Stimulated activated CD4-positive, alpha-beta T cell treated with anti-CD3 and anti-CD28 coated beads, Interleukin-1b, Interleukin-23, amount 100 ng/mL, for 48 hours (primary cell): ENCODE measurements around the gene ANKMY1.

Experiments
- DNase-seq: peaks from one replicate; pipeline ENCODE4 v3.0.0-alpha.2; 2020

Gene ANKMY1

DNA sequence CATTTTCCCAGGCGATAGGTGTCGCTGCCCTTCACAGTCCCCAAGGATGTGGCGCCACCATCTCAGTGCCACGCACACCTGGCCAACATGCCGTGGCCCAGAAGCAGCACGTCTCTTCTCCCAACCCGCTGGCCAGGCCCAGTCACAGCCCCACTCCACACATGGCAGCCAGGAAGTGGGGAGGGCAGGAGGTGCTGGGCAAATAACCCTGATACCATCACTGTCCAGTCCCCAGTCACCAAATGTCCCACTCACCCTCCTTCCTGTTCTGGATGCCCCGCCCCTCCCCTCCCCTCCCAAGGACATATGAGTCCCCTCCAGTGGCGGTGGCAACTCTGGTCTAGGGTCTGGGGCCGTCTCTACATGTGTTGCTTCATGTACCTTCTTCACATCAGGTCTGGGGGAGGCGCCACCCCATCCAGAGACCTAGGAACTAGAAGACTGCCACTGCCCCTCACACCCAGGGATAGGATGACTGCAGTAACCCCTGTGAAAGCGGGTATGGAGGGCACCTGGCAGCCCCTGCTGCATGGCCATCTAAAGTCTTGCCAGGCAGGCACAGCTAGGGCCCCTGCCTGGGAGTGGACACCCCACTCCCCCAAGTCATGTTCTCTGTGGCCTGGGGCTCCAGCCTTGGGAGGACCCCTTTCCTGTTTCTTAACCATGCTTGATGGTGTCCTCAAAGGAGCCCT lies 21.4 kb upstream of the ANKMY1 start:
- DNase-seq, result no peak

DNA sequence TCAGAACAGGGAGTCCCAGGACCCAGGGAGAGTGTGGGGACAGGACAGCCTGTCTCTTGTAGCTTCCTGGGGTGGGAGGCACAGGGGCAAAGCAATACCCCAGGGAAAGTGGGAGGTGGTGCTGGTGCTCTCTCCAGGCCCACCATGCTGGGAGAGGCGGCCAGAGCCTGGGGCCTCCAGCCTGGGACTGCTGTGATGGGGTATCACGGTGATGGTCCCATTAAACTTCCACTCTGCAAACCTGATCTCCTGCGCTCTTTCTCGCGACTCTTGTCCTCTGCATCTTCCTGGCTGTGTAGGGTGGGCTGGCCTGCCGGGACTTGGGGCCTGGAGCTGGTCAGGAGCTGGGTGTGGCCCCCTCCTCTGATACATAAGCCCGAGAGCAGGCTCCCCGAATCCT lies 20.7 kb upstream of the ANKMY1 start:
- DNase-seq, result no peak

DNA sequence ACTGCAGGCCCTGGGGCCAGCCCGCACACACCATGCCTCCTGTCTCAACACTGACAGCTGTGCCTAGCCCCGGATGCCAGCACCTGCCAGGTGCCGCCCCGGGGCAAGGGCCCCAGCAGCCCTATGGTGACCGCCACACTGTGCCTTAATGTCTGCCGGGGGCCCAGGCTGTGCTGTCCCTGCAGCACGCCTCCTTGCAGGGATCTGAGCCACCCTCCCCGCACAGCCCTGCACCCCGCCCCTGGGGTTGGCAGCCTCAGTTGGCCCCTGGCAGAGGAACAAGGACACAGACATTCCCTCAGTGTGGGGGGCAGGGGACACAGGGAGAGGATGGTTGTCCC lies 20.3 kb upstream of the ANKMY1 start:
- no peak for DNase-seq

DNA sequence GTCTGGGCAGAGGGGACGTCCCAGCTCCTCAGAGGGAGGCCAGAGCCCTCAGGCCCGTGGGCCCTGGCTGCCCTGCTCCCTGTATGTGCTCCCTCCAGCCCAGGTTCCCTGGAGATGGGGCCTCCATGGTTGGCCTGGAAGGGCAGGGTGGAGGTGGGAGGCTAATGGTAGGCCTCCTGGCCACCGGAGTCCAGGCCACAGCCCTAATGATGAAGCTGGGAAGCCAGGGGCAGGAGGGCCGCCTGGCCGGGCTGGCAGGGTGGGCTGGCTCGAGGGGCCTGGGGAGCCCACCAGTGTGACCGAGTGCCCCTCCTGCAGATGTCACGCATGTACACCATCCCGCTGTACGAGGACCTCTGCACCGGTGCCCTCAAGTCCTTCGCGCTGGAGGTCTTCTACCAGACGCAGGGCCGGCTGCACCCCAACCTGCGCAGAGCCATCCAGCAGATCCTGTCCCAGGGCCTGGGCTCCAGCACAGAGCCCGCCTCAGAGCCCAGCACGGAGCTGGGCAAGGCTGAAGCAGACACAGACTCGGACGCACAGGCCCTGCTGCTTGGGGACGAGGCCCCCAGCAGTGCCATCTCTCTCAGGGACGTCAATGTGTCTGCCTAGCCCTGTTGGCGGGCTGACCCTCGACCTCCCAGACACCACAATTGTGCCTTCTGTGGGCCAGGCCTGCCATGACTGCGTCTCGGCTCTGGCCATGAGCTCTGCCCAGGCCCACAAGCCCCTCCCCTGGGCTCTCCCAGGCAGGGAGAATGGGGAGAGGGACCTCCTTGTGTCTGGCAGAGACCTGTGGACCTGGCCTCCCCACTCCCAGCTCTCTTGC lies 19.7 kb upstream of the ANKMY1 start:
- no peak for DNase-seq

DNA sequence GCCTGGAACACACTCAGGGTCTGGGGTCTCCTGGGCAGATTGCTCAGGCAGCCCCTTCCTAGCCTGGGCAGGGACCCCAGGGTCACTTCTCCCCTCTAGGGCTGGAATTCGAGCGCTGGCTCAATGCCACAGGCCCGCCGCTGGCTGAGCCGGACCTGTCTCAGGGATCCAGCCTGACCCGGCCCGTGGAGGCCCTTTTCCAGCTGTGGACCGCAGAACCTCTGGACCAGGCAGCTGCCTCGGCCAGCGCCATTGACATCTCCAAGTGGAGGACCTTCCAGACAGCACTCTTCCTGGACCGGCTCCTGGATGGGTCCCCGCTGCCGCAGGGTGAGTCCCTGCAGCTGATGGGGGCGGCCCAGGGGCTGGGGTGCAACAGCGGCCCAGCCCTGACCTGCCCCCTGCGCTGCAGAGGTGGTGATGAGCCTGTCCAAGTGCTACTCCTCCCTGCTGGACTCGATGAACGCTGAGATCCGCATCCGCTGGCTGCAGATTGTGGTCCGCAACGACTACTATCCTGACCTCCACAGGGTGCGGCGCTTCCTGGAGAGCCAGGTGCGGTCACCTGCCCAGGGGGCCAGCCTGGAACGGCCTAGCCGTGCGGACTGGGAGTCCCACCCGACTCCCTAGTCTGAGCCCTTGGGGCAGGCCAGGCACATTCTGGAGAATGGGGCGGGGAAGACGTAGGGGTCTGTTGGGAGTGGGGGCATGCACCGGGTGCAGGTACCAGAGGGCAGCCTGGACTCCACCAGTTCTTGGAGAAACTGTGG lies 18.8 kb upstream of the ANKMY1 start:
- no peak for DNase-seq

DNA sequence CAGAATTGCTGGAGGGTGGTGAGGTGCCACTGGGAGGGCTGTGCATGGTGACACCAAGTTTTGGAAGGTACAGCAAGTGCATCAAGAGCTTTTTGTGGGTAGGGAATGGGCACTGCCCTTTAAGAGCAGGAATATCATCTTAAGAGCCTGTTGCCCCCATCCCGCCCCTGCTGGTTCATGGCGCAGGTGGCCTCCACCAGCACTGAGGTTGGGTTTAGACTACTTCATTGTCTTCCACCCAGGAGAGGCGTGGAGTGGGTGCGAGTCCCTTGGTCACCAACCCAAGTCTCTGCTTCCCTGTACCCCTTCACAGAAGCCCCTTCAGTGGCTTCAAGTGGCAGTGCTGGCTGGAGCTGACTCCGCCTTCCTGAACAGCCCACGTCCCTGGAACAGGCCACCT lies 18.2 kb upstream of the ANKMY1 start:
- DNase-seq, result no peak

DNA sequence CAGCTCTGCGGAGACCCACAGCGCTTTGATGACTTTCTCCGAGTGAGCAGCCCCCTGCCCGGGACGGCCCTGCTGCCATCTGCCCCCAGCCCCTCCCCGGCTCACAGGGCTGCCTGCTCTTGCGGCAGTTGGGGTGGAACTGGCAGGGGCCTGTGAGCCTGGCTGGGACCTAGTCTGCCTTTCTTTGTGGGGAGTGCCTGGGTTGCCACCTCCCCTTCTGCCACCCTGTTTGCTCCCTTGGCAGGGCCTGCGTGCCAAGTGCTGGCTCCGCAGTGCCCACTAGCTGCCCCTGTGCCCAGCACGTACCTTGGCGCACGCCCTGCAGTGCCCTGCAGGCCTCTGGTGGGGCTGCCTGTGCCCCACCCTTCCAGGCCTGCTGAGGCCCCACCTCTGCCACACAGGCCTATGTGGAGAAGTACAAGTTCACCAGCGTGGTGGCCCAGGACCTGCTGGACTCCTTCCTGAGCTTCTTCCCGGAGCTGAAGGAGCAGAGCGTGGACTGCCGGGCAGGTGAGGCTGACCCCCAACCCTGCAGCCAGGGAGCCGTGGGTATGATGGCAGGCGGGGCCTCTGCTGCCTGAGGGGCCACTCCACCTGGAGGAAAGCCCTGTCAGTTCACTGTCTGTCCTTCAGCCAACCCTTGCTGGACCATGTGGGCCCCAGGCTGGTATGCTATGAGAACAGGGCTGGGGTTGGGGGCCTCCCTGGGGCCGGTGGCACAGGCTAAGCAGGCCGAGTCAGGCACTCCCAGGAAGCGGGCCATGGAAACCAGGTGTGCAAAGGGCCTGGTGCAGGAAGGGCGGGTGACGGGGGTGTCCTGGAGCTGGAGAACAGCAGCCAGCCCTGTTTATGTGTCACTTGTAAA lies 17.5 kb upstream of the ANKMY1 start:
- DNase-seq, result no peak

DNA sequence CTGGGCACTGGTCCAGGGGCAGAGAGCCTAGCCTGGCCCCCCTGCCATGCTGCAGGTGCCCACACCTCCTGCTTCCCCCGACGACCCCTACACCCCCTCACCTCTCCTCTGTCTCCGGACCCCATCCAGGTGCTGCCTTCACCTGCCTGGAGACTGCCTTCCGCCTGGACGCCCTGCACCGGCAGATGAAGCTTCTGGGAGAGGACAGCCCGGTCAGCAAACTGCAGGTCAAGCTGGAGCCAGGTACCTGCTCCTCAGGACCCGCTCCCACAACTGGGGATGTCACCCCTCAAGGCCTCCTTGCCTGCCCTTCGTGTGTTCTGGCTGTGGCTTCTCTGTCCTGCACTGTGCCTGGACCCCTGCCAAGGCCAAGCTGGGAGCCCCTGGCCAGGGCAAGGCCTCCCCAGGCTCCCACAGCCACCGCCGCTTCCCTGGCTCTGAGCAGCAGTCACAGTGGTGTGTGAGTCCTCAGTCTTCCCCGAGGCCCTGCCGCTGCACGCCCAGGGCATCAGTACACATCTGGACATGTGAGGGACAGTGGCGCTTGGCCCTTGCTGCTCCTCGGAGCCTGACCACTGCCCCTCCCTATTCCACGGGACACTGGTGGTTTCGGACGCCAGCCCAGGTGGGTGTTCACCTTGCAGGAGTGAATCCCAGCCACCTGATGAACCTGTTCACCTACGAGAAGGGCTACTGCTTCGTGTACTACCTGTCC lies 16.8 kb upstream of the ANKMY1 start:
- no peak for DNase-seq

DNA sequence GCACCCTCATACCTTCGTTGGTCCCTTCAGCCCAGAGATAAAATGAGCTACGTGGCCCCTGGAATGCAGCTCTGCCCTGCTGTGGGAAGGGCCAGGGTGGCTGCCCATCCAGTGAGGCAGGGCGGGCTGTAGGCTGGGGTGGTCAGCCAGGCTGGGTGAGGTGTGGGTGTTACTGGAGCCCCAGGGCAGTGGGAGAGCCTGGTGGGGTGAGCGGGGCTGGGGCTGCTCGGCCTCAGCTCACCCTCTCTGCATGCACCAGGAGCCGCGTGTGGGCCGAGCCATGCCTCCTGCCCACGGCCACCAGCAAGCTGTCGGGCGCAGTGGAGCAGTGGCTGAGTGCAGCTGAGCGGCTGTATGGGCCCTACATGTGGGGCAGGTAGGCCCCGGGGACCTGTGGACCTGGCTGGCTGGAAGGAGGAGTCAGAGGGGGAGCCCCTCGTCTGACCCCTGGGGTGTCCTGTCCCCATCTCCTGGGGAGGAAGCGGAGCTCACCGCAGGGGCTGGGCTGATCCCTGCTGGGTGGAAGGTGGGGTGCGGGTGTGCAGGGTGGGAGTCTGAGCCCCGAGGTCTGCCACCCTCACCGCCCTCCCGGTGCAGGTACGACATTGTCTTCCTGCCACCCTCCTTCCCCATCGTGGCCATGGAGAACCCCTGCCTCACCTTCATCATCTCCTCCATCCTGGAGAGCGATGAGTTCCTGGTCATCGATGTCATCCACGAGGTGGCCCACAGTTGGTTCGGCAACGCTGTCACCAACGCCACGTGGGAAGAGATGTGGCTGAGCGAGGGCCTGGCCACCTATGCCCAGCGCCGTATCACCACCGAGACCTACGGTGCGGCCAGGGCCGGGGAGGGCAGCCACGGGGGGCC lies 16.0 kb upstream of the ANKMY1 start:
- DNase-seq, result no peak

DNA sequence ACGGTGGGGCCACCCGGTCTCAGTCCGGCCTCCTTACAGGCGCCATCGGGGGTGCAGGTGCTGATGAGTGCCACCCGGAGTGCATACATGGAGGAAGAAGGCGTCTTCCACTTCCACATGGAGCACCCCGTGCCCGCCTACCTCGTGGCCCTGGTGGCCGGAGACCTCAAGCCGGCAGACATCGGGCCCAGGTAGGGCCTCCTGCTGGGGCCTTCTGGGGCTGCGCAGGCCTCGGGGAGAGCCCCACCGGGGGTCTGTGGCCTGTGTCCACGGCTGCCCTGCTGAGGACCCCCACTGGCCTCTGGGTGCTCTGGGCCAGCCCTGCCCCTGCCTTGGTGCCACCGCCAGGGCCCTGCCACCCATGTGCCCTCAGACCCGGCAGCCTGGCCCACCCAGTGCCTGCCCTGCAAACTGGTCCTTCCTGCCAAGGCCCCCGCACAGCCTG lies 15.3 kb upstream of the ANKMY1 start:
- no peak for DNase-seq

DNA sequence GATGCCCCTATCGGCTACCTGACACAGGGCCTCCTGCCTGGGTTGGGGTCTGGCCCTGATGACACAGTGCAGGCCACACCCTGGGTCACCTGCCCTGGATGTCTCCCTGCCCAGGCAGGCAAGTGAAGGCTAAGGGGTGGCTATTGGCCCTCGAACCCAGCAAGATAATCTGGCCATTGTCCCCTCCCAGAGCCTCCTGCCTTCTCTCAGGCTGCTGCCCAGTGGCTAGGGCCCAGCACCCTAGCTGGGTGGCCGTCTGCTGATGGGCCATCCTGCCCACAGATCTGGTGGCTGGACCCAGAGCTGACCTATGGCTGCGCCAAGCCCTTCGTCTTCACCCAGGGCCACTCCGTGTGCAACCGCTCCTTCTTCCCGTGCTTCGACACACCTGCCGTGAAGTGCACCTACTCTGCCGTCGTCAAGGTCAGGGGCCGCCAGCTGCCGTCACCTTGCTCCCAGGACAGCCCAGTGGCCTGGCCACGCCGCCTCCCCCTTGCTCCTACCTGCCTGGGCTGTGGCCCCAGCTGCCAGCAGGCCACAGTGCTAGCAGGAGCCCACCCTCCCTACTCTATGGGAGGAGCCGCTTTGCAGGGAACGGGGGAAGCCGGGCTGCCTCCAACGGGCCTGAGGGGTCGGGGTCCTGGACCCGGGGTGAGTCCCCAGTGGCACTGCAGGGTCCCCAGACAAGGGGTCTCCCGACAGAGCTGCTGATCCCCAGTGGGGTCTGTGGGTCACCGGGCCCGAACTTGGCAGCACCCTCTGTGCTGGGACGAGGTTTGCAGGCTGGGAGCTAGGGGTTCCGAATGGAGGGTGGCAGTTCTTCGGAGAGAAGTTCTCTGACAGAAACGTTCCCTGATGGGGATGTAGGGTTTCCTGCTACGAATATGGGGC lies 14.6 kb upstream of the ANKMY1 start:
- DNase-seq, result no peak

DNA sequence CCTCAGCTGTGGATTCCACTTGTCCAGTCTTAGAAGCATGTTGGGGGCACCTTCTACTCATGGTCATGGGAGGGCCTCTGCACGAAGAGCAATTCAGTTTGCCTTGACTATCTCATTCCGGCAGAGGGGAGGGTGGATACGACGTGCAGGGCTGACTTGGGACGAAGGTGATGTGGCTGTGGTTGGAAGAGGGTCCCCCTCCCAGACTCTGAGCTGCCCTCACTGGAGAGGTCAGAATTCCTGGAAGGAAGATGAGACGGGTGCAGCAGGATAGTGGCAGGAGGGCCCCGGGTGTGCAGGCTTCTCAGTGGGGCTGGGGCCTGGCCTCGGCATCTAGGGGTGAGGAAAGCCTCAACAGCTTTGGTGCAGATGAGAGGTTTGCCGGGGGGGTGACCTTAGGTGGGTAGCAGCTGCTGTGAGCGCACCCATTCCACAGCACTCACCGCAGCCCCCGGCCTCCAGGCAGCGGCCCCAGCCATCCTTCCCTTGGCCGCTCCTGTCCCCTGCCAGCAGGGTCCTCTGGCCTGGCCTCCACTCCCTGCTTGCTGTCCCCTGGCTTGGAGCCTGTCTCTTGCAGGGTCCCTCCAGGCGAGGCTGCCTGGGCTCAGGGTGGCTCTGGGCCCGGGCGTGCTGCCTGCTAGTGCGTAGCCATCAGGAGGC lies 13.7 kb upstream of the ANKMY1 start:
- DNase-seq, result no peak

DNA sequence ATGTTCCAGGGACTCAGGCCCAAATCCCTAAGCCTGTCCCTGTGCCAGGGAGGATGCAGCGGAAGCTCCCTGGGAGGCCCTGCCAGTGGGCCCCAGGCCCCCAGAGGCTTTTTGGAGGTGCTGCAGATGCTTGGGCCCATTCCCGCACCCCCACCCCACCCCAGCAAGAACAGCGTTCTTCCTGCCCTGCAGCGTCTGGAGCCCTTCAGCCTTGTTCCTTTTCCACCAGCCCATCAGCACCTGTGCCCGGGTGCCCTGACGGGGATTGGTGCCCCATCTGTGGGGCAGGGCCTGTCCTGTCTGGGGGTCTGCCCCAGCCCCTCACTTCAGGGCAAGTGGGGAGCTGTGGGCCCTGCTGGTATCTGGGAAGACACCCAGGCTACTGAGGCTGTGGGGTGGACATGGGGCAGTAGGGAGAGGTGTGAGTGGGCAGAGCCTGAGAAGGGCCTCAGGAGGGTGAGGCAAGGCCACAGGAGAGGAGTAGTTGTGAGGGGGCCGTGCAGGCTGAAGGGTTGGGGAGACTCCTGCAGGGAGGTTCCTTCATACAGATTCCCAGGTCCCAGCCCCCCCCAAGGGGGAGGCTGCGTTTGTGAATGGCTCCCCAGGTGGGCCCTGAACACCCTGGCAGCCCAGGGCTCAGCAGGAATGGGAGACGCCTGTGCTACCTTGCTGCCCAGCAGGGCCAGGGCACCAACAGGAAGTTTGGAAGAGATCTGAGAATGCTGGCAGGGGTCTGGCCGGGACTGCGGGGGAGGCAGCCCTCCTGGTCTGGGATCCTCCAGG lies 12.9 kb upstream of the ANKMY1 start:
- DNase-seq, result no peak

DNA sequence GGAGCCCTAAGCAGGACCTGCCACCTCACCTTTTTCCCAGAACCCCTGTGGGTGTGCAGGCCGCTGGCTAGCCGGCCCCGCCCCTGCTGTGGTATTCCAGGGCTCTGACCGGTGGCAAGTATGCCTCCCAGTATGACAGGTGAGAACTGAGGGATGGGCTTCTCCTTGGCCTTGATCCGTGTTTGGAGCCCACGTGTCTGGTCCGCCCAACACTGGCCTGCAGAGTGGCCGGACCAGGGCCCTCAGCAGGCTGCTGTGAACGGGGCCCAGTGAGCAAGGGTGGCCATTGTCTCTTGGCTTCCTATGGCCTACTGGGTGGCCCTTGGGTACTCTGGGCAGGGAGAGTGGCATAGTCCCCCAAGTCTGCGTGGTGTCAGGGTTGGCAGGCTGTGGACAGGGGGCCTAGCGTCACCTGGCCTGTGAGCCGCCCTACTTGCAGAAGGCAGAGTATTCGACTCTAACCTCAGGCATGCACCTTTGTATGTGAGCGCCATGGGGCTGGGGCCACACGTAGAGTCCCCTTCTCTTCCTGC lies 12.3 kb upstream of the ANKMY1 start:
- no peak for DNase-seq

DNA sequence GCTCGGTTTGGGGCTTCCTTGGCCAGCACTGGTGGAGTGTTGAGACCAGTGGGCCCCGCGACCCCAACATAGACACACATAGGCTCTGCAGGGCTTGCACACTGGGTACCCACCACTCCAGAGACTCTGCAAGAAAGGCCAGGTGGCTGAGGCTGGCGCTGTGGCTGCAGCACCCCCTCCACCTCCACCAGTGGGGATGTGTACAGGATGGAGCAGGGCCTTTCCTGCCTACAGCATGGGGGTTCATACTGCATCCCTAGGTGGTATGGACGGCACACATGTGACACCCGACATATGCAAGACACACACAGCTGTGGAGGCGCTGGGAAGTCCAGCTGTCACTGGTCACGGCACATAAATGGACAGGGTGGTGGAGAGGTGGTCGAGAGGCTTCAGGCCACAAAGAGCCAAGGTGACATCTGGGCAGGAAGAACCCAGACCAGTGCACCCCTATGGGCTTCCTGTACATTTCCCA lies 11.8 kb upstream of the ANKMY1 start:
- DNase-seq, result no peak

DNA sequence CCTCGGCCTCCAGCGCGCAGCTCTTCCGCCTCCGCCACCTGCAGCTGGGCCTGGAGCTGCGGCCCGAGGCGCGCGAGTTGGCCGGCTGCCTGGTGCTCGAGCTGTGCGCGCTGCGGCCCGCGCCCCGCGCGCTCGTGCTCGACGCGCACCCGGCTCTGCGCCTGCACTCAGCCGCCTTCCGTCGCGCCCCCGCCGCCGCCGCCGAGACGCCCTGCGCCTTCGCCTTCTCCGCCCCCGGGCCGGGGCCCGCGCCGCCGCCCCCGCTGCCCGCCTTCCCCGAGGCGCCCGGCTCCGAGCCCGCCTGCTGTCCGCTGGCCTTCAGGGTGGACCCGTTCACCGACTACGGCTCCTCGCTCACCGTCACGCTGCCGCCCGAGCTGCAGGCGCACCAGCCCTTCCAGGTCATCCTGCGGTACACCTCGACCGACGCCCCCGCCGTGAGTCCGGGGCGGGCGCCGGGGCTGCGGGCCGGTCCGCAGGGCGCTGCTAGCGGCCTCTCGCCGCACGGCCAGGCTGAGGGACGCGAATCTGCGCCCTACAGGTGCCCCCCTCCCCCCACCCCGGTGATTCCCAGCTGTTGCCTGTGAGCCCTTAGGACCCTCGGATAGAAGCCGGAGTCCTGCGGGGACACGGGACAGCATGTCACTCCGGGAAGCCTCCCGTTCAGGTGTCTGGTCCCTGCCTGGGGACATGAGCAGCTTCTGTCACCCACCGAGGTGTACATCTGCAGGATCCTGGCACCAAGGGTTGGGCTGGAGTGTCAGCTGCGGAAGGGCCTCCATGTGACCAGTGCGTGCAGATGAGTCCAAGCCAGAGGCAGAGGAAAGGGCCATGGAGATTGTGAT lies 11.1 kb upstream of the ANKMY1 start:
- DNase-seq, result no peak
